ENCODE results near the gene MAP3K10. TPM values are rescaled to one million over a fixed set of nuclear protein-coding genes. Genes with fewer than 3 reads are reported as not detected.

MAP3K10 gene
- polyA plus RNA-seq, 2 donors = 5.9 to 13.5 TPM

DNA sequence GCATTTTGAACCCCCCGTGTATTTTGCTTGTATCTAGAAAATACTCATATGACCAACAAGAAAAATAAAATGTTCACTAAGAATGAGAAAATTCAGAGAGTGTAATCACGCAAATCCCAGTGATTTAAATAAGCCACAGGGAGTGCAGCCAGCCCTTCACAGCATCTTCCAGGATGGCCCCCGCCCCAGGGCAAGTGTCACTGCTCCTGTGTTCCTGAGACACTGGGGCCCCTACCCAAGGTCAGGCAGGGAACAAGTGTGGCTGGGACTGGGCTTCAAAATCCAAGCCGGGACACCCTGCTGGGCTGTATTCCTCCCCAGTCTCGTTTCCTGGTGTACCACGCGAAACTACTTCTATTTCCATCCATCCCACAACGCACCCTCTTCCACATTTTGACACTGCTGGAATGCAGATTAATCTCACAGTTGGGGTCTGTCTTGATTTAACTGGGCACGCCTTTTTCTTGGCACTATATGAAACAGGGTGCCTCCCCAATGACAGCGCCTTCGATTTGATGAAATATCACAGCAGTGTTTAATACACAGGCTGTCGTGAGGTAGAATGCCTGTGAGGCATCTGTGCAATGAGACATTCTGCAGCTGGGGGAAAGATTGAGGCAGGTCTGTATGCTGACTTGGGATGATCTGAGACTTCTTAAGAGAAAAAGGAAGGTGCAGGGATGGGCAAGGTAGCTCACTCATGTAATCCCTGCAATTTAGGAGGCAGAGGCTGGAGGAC, 53.5 kb downstream of the MAP3K10 start:
- Histone ChIP-seq H3K4me1 (ENCODE audit: control insufficient read depth in 2 of 2, insufficient read depth in 2 of 2, low read length in 1 of 2) (peaks cover 3 to 4% of the 10 kb centered on the region in 2 donors), H3K9me3 (ENCODE audit: control insufficient read depth in 2 of 2, insufficient read depth in 1 of 2, low read depth in 1 of 2, low read length in 1 of 2) (no peaks in the 10 kb centered on the region), H3K4me3 (ENCODE audit: low read depth in 1 of 2, low read length in 2 of 2) (no peak overlapping the region), H3K27ac (ENCODE audit: low read depth in 2 of 2, low read length in 1 of 2) (no peak overlapping the region), H3K27me3 (ENCODE audit: control insufficient read depth in 1 of 2, insufficient read depth in 2 of 2, low read length in 2 of 2) (no peaks in the 10 kb centered on the region), H3K36me3 (ENCODE audit: control insufficient read depth in 2 of 2, insufficient read depth in 2 of 2, low read length in 1 of 2) (peaks cover 18 to 29% of the 10 kb centered on the region in 2 donors)
- 74% methylated on average over 12 of the region's 12 CpGs for WGBS, 2 donors

DNA sequence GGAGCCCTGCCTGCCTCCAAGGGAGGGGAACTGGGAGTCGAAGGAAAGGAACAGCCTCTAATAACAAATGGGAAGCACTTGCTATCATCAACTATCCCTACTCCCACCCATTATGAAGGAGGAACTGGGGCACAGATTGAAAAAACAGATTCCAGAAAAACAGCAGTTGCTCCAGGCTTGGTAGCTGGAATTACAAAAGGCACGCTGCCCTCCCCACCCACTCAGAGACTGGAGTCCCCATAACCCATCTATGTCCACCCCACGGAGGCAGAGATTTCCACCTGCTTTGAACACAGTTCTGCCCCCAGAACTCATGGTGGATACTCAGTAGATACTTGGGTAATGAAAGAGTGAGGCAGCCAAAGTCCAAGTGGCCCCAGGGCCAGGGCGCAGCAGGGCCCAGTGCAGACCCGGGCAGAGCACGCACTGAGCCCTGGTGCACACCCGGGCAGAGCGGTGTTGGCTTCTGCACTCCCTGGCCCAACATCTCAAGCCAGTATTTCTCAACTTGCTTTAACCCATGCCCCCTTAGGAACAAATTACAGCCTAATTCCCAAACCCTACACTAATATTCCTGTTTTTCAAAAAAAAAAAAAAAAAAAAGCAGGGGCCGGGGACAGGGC, 54.4 kb downstream of the MAP3K10 start:
- peaks cover 12 to 27% of the 10 kb centered on the region in 2 donors for H3K36me3 ChIP-seq (ENCODE audit: control insufficient read depth in 2 of 2, insufficient read depth in 2 of 2, low read length in 1 of 2)
- H3K4me1 ChIP-seq (ENCODE audit: control insufficient read depth in 2 of 2, insufficient read depth in 2 of 2, low read length in 1 of 2) = peaks cover 3 to 4% of the 10 kb centered on the region in 2 donors
- H3K4me3 ChIP-seq (ENCODE audit: low read depth in 1 of 2, low read length in 2 of 2) = no peak overlapping the region
- no peak overlapping the region for H3K27ac ChIP-seq (ENCODE audit: low read depth in 2 of 2, low read length in 1 of 2)
- WGBS, 2 donors = 76 to 78% methylated on average over 9 of the region's 9 CpGs
- no peaks in the 10 kb centered on the region for H3K27me3 ChIP-seq (ENCODE audit: control insufficient read depth in 1 of 2, insufficient read depth in 2 of 2, low read length in 2 of 2)
- H3K9me3 ChIP-seq (ENCODE audit: control insufficient read depth in 2 of 2, insufficient read depth in 1 of 2, low read depth in 1 of 2, low read length in 1 of 2) = no peaks in the 10 kb centered on the region

DNA sequence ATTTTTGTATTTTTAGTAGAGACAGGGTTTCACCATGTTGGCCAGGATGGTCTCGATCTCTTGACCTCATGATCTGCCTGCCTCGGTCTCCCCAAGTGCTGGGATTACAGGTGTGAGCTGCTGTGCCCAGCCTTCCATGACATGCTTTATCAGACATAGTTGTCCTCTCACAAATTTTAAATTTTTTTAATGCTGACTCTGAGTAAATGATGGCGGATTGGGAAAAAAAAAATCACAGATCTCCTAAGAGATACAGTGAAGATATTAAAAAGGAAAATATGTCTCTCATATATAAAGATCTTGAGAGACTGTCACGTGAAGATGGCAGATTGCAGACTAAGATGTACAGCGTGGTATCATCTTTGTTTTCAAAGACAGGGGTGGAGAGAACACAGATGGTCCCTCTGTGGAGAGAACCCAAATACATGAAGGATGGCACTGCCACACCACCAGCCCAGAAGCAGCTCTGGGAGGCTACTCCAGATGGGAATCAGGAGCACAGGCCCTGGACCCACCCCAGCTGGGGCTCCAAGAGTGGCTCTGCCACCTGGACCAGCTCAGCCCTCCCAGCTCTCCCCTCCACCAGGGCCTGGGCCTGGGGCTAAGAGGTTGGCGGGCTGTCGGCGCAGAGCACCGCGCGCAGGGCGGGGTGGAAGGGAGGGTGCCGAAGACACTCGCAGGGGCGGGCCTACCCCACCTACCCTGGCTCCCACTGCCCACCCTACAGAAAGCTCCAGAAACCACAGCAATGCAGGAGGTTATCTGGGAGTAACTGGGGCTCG, 55.3 kb downstream of the MAP3K10 start:
- Histone ChIP-seq H3K27me3 (ENCODE audit: control insufficient read depth in 1 of 2, insufficient read depth in 2 of 2, low read length in 2 of 2) (no peaks in the 10 kb centered on the region), H3K4me1 (ENCODE audit: control insufficient read depth in 2 of 2, insufficient read depth in 2 of 2, low read length in 1 of 2) (peaks cover 3 to 4% of the 10 kb centered on the region in 2 donors), H3K27ac (ENCODE audit: low read depth in 2 of 2, low read length in 1 of 2) (no peak overlapping the region), H3K4me3 (ENCODE audit: low read depth in 1 of 2, low read length in 2 of 2) (no peak overlapping the region), H3K36me3 (ENCODE audit: control insufficient read depth in 2 of 2, insufficient read depth in 2 of 2, low read length in 1 of 2) (peaks cover 12 to 29% of the 10 kb centered on the region in 2 donors), H3K9me3 (ENCODE audit: control insufficient read depth in 2 of 2, insufficient read depth in 1 of 2, low read depth in 1 of 2, low read length in 1 of 2) (no peaks in the 10 kb centered on the region)
- WGBS, 2 donors = 94 to 96% methylated on average over 16 of the region's 16 CpGs

GRCh38 chr19:40247178-40247577, 56.0 kb downstream of the MAP3K10 start:
- H3K9me3 ChIP-seq (ENCODE audit: control insufficient read depth in 2 of 2, insufficient read depth in 1 of 2, low read depth in 1 of 2, low read length in 1 of 2) = no peaks in the 10 kb centered on the region
- no peak overlapping the region for H3K4me3 ChIP-seq (ENCODE audit: low read depth in 1 of 2, low read length in 2 of 2)
- H3K36me3 ChIP-seq (ENCODE audit: control insufficient read depth in 2 of 2, insufficient read depth in 2 of 2, low read length in 1 of 2) = peaks cover 12 to 28% of the 10 kb centered on the region in 2 donors
- H3K27ac ChIP-seq (ENCODE audit: low read depth in 2 of 2, low read length in 1 of 2) = no peak overlapping the region
- no peaks in the 10 kb centered on the region for H3K27me3 ChIP-seq (ENCODE audit: control insufficient read depth in 1 of 2, insufficient read depth in 2 of 2, low read length in 2 of 2)
- 85 to 93% methylated on average over 6 of the region's 6 CpGs for WGBS, 2 donors
- peaks cover 3 to 4% of the 10 kb centered on the region in 2 donors for H3K4me1 ChIP-seq (ENCODE audit: control insufficient read depth in 2 of 2, insufficient read depth in 2 of 2, low read length in 1 of 2)

GRCh38 chr19:40247735-40248262, 56.6 kb downstream of the MAP3K10 start:
- peaks cover 0 to 3% of the 10 kb centered on the region in 2 donors for H3K4me1 ChIP-seq (ENCODE audit: control insufficient read depth in 2 of 2, insufficient read depth in 2 of 2, low read length in 1 of 2)
- H3K36me3 ChIP-seq (ENCODE audit: control insufficient read depth in 2 of 2, insufficient read depth in 2 of 2, low read length in 1 of 2) = peaks cover 12 to 24% of the 10 kb centered on the region in 2 donors
- WGBS, 2 donors = 82 to 88% methylated on average over 12 of the region's 12 CpGs
- no peak overlapping the region for H3K27ac ChIP-seq (ENCODE audit: low read depth in 2 of 2, low read length in 1 of 2)
- H3K4me3 ChIP-seq (ENCODE audit: low read depth in 1 of 2, low read length in 2 of 2) = no peak overlapping the region
- no peaks in the 10 kb centered on the region for H3K27me3 ChIP-seq (ENCODE audit: control insufficient read depth in 1 of 2, insufficient read depth in 2 of 2, low read length in 2 of 2)
- H3K9me3 ChIP-seq (ENCODE audit: control insufficient read depth in 2 of 2, insufficient read depth in 1 of 2, low read depth in 1 of 2, low read length in 1 of 2) = no peaks in the 10 kb centered on the region

DNA sequence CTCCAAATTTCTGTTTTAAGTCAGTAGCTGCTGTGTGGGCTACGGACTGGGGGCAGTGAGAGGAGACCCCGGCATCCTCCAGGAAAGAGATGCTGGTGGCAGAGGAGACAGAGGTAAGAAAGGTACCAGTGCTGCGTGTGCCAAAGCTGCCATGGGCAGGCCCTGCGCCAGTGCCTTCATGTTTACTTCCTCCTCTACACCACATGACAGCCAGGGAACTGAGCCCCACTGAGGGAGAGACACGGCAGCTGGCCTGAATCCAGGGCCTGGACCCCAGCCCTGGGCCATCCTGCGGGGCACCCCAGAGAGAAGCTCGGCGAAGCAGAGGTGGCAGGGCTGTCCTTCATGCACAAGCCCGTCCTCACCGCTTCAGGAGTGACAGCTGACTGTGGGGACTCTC, 58.0 kb downstream of the MAP3K10 start:
- Histone ChIP-seq H3K36me3 (ENCODE audit: control insufficient read depth in 2 of 2, insufficient read depth in 2 of 2, low read length in 1 of 2) (peaks cover 12 to 25% of the 10 kb centered on the region in 2 donors), H3K4me3 (ENCODE audit: low read depth in 1 of 2, low read length in 2 of 2) (no peak overlapping the region), H3K9me3 (ENCODE audit: control insufficient read depth in 2 of 2, insufficient read depth in 1 of 2, low read depth in 1 of 2, low read length in 1 of 2) (no peaks in the 10 kb centered on the region), H3K27ac (ENCODE audit: low read depth in 2 of 2, low read length in 1 of 2) (no peak overlapping the region), H3K27me3 (ENCODE audit: control insufficient read depth in 1 of 2, insufficient read depth in 2 of 2, low read length in 2 of 2) (no peaks in the 10 kb centered on the region), H3K4me1 (ENCODE audit: control insufficient read depth in 2 of 2, insufficient read depth in 2 of 2, low read length in 1 of 2) (peaks cover 0 to 3% of the 10 kb centered on the region in 2 donors)
- 79% methylated on average over 10 of the region's 10 CpGs for WGBS, 2 donors

- Histone ChIP-seq H3K4me3 (ENCODE audit: low read depth in 1 of 2, low read length in 2 of 2) (no peak overlapping the region), H3K27ac (ENCODE audit: low read depth in 2 of 2, low read length in 1 of 2) (no peak overlapping the region), H3K36me3 (ENCODE audit: control insufficient read depth in 2 of 2, insufficient read depth in 2 of 2, low read length in 1 of 2) (peaks cover 14 to 27% of the 10 kb centered on the region in 2 donors), H3K9me3 (ENCODE audit: control insufficient read depth in 2 of 2, insufficient read depth in 1 of 2, low read depth in 1 of 2, low read length in 1 of 2) (no peaks in the 10 kb centered on the region), H3K27me3 (ENCODE audit: control insufficient read depth in 1 of 2, insufficient read depth in 2 of 2, low read length in 2 of 2) (no peaks in the 10 kb centered on the region), H3K4me1 (ENCODE audit: control insufficient read depth in 2 of 2, insufficient read depth in 2 of 2, low read length in 1 of 2) (peaks cover 0 to 3% of the 10 kb centered on the region in 2 donors)
- WGBS, 2 donors = 83 to 86% methylated on average over 11 of the region's 11 CpGs
Observed at GRCh38 chr19:40249781-40250180, 58.6 kb downstream of the MAP3K10 start.

- H3K9me3 ChIP-seq (ENCODE audit: control insufficient read depth in 2 of 2, insufficient read depth in 1 of 2, low read depth in 1 of 2, low read length in 1 of 2) = no peaks in the 10 kb centered on the region
- H3K36me3 ChIP-seq (ENCODE audit: control insufficient read depth in 2 of 2, insufficient read depth in 2 of 2, low read length in 1 of 2) = peaks cover 27 to 41% of the 10 kb centered on the region in 2 donors
- no peaks in the 10 kb centered on the region for H3K4me1 ChIP-seq (ENCODE audit: control insufficient read depth in 2 of 2, insufficient read depth in 2 of 2, low read length in 1 of 2)
- H3K27me3 ChIP-seq (ENCODE audit: control insufficient read depth in 1 of 2, insufficient read depth in 2 of 2, low read length in 2 of 2) = no peaks in the 10 kb centered on the region
- H3K27ac ChIP-seq (ENCODE audit: low read depth in 2 of 2, low read length in 1 of 2) = no peak overlapping the region
- no peak overlapping the region for H3K4me3 ChIP-seq (ENCODE audit: low read depth in 1 of 2, low read length in 2 of 2)
Observed at GRCh38 chr19:40251244-40251643, 60.0 kb downstream of the MAP3K10 start.

DNA sequence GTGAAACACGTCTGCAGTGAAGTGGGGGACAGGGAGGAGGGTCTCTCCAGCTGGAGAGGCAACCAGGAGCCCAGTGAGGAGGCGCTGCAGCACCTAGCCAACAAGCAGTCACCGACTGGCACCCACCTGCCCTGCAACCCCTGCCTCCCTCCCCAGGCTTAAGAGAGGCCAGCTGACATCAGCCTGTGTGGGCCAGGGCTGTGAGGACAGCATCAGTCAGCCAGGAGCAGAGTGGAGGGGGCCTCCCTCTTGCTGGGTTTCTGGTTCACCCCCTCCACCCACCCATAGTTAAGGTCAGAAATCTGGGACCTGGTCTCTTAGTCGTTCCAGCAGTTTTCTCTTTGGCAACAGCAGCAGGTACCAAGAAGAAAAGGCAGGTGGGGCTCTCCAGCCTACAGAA, 60.8 kb downstream of the MAP3K10 start:
- WGBS, 2 donors = 73 to 79% methylated on average over 4 of the region's 4 CpGs
- H3K36me3 ChIP-seq (ENCODE audit: control insufficient read depth in 2 of 2, insufficient read depth in 2 of 2, low read length in 1 of 2) = peaks cover 29 to 48% of the 10 kb centered on the region in 2 donors

More for the DNA sequence above, 60.8 kb downstream of the MAP3K10 start:
- H3K4me3 ChIP-seq (ENCODE audit: low read depth in 1 of 2, low read length in 2 of 2) = no peak overlapping the region
- peaks cover 3 to 4% of the 10 kb centered on the region in 2 donors for H3K4me1 ChIP-seq (ENCODE audit: control insufficient read depth in 2 of 2, insufficient read depth in 2 of 2, low read length in 1 of 2)
- H3K27ac ChIP-seq (ENCODE audit: low read depth in 2 of 2, low read length in 1 of 2) = no peak overlapping the region
- no peaks in the 10 kb centered on the region for H3K27me3 ChIP-seq (ENCODE audit: control insufficient read depth in 1 of 2, insufficient read depth in 2 of 2, low read length in 2 of 2)
- H3K9me3 ChIP-seq (ENCODE audit: control insufficient read depth in 2 of 2, insufficient read depth in 1 of 2, low read depth in 1 of 2, low read length in 1 of 2) = no peaks in the 10 kb centered on the region
